Hematopoietic multipotent progenitor cell (in vitro differentiated cells): ENCODE data around the gene ZMAT5. TPM values are rescaled to one million over a fixed set of nuclear protein-coding genes. Genes with fewer than 3 reads are reported as not detected.

Experiments used
- DNase-seq, 3 donors: peaks; one replicate each; pipeline ENCODE4 v3.0.0-alpha.2; 2011 to 2015; ENCODE audit warnings: low read depth in 2 of 3, low spot score in 2 of 3
- total RNA-seq: library from RNA; depleted of rRNA; stranded (reverse); fragments of >200 nt; gene quantifications from one replicate; pipeline ENCODE4 v1.2.3, GENCODE V29; 2012

ZMAT5 gene
- total RNA-seq, 1 donor = 25.9 TPM

DNA sequence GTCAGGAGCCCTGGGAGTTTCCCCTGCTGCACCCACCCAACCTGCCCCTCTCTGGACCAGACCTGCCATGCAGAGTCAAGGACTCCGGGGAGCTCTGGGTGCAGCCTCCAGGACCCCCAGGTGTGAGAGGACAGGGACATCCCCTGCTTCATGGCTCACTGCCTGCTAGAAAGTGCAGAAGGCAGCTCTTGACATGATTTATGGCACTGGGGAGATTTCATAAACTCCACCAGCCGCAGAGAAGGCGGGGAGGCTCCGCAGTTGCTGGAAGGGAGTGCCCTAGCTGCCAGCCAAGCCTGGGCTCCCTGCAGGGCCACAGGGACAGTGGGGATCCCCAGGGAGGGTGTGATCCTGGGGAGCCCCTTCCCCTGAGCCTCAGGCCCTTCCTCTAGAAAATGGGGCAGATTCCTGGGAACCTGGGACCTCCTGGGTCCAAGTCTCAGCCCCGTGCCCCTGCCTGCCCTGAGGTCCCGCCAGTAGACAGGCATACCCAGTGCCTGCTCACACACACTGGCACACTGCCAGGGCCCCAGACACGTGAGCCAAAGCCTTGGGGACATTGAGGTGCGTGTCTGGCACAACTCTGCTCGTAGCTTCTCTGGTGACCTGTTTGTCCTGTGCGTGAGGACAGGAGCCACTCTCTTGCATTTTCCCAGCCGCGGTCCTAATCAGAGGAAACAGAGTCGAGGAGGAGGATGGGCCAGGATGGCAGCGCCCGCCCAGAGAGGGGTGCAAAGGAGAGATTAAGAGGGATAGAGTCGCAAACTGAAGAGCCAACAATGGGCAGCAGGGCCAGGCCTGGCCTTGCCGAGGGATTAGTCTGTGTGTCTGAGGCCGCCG, 33.2 kb downstream of the ZMAT5 start:
- DNase-seq = peak in 2 of 3 donors; percentile 94 to 95

DNA sequence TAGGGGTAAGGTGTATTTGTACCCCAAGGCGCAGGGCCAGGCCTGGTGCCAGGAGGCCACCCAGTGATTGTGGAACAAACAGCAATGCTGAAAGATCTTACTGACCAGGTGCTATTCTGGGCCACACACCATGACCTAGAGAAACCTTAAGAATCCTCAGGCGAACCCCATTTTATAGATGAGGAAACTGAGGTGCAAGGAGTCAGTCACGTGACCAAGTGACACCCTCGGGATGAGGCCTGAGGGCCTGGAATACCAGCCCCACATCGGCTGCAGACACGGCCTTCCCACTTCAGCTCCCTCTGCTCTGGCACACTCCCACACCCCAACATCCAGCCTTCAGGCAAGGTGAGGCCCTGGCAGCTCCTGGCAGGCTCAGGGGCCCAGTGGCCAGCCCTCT, 33.9 kb downstream of the ZMAT5 start:
- no peak for DNase-seq

DNA sequence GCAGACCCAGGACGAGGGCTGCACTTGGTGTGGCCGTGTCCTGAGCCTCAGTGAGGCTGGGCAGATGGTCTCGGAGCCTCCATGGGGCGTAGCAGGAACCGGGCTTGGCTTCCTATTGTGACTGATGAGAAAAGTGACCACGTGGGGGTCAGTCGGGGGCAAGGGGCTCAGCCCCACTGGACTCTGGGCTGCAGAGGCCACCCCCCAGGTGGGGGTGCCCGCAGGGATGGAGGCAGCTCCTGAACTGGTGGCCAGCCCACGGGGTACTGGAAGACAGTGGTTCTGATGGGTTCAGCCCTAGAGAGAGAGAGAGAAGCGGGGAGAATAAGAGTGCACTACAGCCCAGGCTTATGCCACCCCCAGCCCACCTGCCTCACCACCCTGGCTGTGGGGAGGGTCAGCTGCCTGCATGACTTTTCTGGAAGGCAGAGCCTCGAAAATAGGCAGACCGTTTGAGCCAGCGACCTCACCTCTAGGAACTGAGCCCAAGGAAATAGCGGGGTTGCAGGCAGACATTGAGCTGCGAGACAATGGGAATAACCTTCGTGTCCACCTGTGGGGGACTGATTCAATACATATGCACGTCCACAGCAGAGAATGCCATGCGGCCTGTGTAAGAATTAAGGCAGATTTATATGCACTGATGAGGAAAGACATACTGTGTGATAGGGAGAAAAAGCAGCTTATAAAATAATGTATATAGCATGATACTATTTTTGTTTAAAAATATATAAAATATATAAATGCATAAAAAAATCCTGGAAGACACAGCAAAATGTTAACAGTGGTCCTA, 35.6 kb downstream of the ZMAT5 start:
- DNase-seq = no peak

- DNase-seq = no peak
These were observed 37.6 kb downstream of the ZMAT5 start for GRCh38 chr22:29729161-29729560.

- DNase-seq = peak in 2 of 3 donors; percentile 36 to 51
These were observed 39.7 kb downstream of the ZMAT5 start for GRCh38 chr22:29727131-29727523.

DNA sequence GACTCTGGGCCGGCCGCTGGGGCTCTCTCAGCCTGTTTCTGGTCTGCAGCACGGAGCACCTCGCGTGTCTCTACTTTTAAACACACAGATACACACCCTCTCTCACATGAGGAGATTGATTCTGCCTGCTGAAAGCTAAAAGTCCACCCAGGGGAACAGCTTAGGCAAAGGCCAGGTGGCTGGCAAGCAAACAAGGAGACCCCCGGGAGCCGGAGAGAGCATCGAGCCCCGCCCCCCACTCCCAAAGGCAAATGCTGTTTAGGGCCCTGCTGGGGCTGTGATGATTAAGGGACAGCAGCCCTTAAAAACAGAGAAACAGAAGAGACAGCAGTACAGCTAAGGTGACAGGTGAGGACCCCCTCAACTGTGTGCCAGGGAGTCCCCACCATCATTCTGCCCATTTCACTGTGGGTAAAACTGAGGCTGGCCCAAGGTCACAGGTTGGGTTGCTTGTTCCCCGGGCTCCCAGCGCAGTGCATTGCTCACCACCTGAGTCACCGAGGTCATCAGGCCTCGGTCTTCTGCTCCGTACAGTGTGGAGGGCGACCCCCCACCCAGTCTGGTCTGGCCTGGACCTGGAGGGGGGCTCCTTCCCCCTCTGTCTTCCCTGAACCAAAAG, 40.2 kb downstream of the ZMAT5 start:
- DNase-seq = no peak

- DNase-seq = no peak
These were observed 40.7 kb downstream of the ZMAT5 start for GRCh38 chr22:29726106-29726505.

- no peak for DNase-seq
These were observed 42.0 kb downstream of the ZMAT5 start for GRCh38 chr22:29724843-29725242.

- no peak for DNase-seq
These were observed 43.0 kb downstream of the ZMAT5 start for GRCh38 chr22:29723766-29724165.

GRCh38 chr22:29722587-29722986, 44.2 kb downstream of the ZMAT5 start:
- no peak for DNase-seq

- no peak for DNase-seq
These were observed 44.7 kb downstream of the ZMAT5 start for GRCh38 chr22:29722151-29722550.

GRCh38 chr22:29720811-29721323, 45.9 kb downstream of the ZMAT5 start:
- DNase-seq = no peak

GRCh38 chr22:29719899-29720645, 46.7 kb downstream of the ZMAT5 start, which contains the start of gene CABP7:
Gene CABP7 (plus strand): TSS chr22:29720003. CDS start chr22:29720425, 422 bp downstream.
- no peak for DNase-seq

DNA sequence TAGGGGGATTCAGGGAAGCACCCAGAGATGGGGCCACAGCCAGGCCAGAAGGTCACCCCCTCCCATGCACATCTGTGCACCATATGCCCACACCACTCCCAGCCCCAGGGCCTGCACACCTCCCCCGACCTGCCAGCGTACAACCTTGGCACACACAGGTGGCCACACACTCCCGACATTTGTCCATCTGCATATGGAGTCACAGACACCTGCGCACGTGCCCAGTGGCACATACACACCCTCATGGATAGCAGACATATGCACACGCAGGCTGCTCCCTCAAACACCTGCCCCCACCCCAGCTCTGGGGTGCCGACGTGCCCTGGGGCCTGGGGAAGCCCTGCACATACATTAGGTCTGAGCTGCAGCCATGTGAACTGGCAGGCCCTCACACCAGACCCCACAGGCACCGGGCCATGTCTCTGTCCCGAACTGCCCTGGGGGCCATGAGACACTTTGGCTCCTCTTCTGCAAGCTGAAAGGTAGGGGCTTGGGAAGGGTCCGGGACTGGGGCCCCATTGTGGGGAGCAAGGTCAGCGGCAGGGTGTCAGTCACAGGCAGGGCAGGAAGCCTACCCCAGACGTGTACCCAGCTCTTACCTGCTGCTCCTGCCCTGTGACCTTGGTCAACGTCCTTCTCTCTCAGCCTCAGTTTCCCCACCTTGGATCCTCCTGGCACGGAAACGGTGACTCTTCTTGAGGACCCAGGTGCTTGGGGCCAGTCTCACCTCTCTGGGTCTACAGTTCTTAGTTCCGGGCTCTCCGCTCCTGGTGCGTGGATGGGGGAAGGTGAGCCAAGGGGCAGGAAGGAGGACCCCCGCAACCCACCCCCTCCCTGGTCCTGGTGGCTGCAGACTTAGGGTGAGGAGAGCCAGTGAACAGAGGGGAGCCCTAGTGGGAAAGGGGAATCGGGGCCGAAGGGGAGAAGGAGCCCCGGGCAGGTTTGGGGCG, 47.6 kb downstream of the ZMAT5 start:
- DNase-seq = no peak

GRCh38 chr22:29717789-29718188, 49.0 kb downstream of the ZMAT5 start:
- DNase-seq = no peak

DNA sequence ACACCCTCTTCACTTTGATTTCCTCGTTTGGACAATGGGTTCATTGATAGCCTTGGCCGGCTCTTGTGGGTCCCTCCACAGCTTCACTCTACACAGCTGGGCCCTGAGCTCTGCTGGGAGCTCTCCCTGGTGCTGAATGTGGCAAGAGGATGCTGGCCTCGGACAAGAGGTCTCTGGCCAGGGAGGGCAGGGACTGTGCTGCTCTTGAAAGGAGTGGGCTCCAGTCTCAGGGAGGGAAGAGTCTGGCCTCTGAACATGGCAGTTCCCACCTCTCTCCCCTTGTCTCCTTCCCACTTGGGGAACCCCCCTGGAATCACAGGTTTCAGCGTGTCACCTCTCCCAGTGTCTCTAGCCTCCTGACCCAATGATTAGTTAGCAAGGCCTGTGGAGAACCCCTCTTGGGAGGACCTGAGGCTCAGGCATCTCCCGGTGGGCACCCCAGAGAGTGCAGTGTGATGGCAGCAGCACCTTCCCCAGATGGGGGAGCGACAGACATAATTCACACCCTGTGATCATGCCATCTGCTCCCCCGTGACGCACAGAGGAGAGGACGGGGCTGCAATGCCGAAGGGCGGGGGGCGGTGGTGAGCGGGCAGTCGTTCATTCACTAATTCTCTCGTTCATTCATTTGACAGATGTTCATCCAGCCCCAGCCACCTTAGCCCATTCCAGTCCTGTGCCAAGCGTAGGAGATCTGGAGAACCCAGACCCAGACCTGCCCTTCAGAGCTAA, 49.8 kb downstream of the ZMAT5 start:
- peak in 2 of 3 donors; percentile 58 to 80 for DNase-seq

DNA sequence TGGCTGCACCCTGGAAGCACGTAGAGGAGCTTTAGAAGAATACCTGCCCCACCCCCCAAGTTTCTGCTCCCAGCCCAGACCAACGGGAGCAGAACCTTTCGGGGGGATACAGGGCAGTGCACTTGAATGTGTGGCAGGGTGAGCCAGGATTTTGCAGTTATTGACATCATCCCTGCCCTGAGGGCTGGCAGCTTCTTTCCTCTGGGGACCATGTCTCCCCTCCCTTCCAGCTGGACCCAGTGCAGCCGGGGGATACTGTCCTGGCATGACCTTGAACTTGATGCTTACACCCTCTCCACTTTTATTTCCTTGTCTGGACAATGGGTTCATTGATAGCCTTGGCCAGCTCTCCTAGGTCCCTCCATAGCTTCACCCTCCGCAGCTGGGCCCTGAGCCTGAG, 51.1 kb downstream of the ZMAT5 start:
- DNase-seq = no peak

DNA sequence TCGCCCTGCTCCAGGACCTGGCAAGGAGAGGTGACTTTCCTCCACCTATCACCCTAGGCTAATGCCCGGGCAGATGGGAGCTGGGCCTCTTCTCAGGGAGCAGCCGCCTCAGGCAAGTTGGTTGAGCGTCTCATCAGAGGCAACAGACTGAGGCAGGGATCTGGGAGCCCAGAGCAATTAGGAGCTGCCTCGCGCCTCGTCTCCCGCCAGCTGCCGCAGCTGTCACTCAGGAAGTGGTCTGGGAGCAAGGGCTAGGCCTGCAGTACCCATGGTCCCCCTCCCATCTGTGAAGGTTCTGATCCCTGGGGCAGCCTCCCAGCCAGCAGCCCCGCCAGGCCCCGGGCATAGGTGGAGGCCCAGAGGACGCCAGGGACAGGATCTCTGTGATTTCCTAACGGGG, 51.6 kb downstream of the ZMAT5 start:
- no peak for DNase-seq
